ENCODE measurements around the gene RPS6KB2.
"Not testable (repeated sequence)": the region's sequence is repeated elsewhere in the genome, so short reads cannot be mapped to it uniquely, and the experiment has no call there.

RPS6KB2 gene

GRCh38 chr11:67397986-67398660 is 30.2 kb upstream of the RPS6KB2 start:
- no peak for DNase-seq (ENCODE audit: low spot score)

GRCh38 chr11:67398661-67399563 is 29.4 kb upstream of the RPS6KB2 start:
- DNase-seq (ENCODE audit: low spot score), result no peak

- no peak for DNase-seq (ENCODE audit: low spot score)
Measured at GRCh38 chr11:67400251-67400941, 27.9 kb upstream of the RPS6KB2 start.

GRCh38 chr11:67400942-67401494 is 27.3 kb upstream of the RPS6KB2 start:
- DNase-seq (ENCODE audit: low spot score), result no peak

- peak; percentile 94 for DNase-seq (ENCODE audit: low spot score)
Measured at GRCh38 chr11:67401495-67402191, 26.7 kb upstream of the RPS6KB2 start, which contains the start of gene PPP1CA. PPP1CA (minus strand) TSS chr11:67401858; CDS start chr11:67401782, 76 bp downstream.

GRCh38 chr11:67402192-67402839 is 26.0 kb upstream of the RPS6KB2 start:
- not testable (repeated sequence) for DNase-seq (ENCODE audit: low spot score)

GRCh38 chr11:67403085-67403484 is 25.2 kb upstream of the RPS6KB2 start:
- not testable (repeated sequence) for DNase-seq (ENCODE audit: low spot score)

- no peak for DNase-seq (ENCODE audit: low spot score)
Measured at GRCh38 chr11:67404515-67405195, 23.6 kb upstream of the RPS6KB2 start.

- DNase-seq (ENCODE audit: low spot score), result no peak
Measured at GRCh38 chr11:67405196-67405567, 23.1 kb upstream of the RPS6KB2 start.

GRCh38 chr11:67405688-67406339 is 22.5 kb upstream of the RPS6KB2 start:
- DNase-seq (ENCODE audit: low spot score), result no peak

GRCh38 chr11:67406420-67406968 is 21.8 kb upstream of the RPS6KB2 start:
- no peak for DNase-seq (ENCODE audit: low spot score)

- peak; percentile 78 for DNase-seq (ENCODE audit: low spot score)
Measured at GRCh38 chr11:67406969-67407687, 21.2 kb upstream of the RPS6KB2 start.

GRCh38 chr11:67407688-67408163 is 20.6 kb upstream of the RPS6KB2 start:
- no peak for DNase-seq (ENCODE audit: low spot score)

GRCh38 chr11:67408437-67409200 is 19.7 kb upstream of the RPS6KB2 start:
- DNase-seq (ENCODE audit: low spot score), result no peak

- no peak for DNase-seq (ENCODE audit: low spot score)
Measured at GRCh38 chr11:67409261-67409666, 19.0 kb upstream of the RPS6KB2 start.

GRCh38 chr11:67409781-67410368 is 18.4 kb upstream of the RPS6KB2 start:
- no peak for DNase-seq (ENCODE audit: low spot score)

GRCh38 chr11:67410369-67410831 is 17.9 kb upstream of the RPS6KB2 start:
- peak; percentile 93 for DNase-seq (ENCODE audit: low spot score)

Measured in Ammon's horn (tissue), 1 donor.